Erythroblast (primary cell): ENCODE data around the gene IRX2.

ENCODE experiments used
- DNase-seq, 2 experiments: peaks; one replicate each; lab custom pipeline; 2025; lab: John Stamatoyannopoulos, UW
- GATA1 ChIP-seq: IDR thresholded peaks from 2 replicates; pipeline ENCODE4 v1.6.1; 2011; ENCODE audit warnings: low read depth, mild to moderate bottlenecking, control low read depth, low read length, moderate library complexity
- POLR2A ChIP-seq: IDR thresholded peaks from 2 replicates; pipeline ENCODE4 v1.6.1; 2011; ENCODE audit warnings: mild to moderate bottlenecking, low read length

Gene IRX2

DNA sequence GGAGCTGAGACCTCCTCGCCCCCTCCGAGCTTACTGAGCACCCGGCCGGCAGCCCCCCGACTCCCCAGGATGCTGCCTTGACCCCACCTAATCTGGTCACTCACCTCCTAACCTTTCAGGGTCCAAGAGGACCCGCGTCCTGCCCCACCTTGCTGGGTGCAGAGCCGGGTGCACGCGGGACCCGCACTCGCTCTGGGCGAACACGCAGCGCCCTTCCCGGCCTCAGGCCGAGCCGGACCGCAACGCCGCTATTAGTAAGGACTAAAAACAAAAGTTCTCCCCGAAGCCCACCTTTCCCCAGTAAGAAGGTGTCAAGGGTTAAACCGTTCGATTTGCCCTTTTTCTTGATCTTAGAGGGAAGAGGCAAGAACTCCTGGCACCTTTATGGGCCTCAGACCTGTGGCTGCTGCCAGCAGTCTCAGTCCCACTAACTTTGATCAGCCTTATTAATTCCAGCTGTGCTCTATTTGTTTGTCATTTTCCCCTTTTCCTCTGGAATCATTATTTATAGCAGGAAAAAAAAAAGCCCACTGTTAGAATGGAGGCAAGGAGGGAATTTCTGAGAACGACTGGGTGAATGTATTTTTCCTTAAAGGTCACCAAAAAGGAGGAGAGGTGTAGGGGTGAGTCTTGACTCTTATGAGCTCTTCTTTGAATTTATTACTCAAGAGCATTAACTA, 10.5 kb downstream of the IRX2 start:
- TF ChIP-seq POLR2A, result no peak
- no peak for TF ChIP-seq GATA1
- no peak for DNase-seq

DNA sequence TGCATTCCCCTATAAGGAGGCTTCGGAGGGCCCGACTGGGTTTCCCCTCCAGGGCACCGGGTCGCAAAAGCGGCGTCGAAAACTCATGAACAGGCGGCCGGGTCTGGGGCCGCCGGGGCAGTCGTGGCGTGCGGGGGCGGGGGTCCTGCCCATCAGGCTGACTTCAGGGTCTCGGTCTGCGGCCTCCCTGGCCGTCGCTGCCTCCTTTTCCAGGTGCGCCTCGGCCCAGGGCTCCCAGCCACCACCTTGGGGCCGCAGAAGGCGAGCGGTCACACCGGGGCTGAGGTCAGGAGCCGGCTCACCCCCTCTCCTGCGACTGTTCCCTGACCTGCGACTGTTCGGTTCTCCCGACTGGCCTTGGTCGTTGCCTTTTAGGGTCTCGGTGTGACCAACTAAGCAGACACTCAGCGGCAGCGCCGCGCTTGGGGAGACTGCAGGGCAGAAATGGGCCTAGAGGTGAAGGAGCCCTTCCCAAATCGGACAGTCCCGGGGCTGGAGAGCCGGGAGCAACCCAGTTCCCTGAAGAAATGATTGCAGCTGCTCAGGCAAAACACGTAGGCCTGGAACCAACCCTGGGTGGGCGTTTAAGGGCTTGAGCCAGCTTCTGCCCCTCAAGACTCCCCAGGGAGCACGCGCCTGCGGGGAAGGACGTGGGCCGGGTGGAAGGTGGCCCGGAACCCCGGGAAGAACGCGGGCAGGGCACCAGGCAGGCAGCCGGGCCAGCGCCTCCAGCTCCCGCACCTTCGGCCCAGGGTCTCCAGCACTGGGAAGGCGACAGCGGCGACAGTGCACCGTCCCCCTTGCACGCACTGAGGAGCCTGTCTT, 11.2 kb downstream of the IRX2 start:
- TF ChIP-seq GATA1 (no peak), POLR2A (no peak)
- DNase-seq, result no peak

DNA sequence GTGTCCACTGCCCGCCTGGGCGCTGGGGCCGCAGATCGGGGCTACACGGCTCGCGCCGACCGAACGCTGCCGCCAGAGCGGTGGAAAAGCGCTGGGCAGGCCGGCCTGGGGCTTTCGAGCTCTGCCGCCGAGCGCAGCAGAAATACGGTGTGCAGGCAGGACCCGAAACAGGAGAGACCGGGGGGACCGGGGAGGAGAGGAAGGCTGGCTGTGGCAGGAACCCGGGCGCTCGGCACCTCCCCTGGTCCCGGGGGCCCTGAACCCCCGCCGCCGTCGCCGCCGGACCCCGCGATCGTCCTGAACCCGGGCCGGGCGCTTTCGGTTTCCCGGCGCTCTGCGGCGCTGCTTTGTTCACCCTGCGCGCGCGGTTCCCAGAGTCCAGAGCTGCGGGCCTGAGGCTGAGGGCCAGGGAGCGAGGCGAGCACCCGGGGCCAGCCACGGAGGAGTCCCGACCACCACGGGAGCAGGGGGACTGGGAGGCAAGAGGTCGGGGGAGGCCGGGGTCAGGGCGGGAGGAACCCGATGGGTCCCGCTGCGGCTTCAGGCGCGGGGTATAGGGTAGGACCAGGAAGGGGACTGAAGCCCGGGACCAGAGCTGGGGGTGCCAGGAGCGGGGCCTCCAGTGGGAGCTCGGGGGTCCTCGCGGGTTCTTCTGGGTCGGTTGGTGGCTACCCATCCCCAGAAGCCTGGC, 12.0 kb downstream of the IRX2 start:
- TF ChIP-seq GATA1 (no peak), POLR2A (no peak)
- DNase-seq, result no peak

DNA sequence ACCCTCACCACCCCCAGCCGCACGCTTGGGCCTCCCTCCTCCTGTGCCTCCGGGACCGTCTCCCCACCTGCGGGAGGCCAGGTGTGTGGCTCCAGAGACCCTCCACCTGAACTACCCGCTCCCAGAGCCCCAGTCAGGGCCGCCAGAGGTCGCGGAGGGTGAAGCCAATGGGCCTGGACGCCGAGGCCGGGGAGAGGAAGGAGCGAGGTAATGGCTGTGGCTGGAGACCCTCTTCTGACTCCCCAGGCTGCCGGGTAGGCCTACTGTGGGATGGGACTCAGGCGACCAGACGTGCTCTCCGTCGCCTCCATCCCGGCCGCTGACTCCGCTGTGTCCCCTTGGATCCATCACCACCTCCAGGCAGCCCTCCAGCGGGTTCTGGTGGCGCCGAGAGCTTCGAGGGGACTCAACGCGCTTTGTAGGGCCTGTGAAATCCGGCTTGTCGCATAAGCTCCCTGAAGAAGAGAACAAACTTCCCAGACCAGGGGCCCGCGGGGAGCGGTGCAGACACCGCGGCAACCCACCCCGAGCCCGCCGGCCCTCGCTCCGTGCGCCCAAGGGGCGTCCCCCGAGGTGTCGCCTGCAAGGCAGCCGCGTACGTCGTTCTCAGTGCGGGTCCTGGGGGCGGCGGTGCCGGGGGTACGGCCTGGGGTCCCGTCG, 12.6 kb downstream of the IRX2 start:
- no peak for TF ChIP-seq POLR2A
- no peak for TF ChIP-seq GATA1
- no peak for DNase-seq

DNA sequence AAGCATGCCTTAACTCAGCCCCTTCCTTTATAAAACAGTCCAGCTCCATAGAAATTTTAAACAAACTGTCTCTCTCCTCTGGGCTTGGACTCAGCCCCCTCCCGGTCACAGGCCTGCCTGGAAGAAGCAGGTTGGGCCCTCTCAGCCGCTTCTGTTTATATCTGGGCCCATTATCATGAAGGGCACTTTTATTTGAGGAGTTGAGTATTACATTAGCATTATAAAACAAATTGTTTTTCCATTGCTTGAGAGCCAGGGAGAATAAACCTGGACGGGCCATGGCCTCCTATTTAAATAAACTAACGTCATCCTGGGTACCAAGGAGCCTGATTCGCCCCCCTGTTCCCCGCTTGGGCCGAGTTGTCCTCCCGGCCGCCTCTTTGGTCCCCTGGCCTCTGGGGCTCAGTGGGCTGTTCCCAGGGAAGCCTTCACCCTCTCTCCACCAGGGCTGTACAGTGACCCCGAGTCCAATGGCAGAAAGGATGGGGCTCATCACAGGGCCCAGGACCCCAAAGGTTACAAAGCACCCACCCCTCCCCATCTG, 13.2 kb downstream of the IRX2 start:
- DNase-seq, result no peak
- no peak for TF ChIP-seq GATA1
- no peak for TF ChIP-seq POLR2A

DNA sequence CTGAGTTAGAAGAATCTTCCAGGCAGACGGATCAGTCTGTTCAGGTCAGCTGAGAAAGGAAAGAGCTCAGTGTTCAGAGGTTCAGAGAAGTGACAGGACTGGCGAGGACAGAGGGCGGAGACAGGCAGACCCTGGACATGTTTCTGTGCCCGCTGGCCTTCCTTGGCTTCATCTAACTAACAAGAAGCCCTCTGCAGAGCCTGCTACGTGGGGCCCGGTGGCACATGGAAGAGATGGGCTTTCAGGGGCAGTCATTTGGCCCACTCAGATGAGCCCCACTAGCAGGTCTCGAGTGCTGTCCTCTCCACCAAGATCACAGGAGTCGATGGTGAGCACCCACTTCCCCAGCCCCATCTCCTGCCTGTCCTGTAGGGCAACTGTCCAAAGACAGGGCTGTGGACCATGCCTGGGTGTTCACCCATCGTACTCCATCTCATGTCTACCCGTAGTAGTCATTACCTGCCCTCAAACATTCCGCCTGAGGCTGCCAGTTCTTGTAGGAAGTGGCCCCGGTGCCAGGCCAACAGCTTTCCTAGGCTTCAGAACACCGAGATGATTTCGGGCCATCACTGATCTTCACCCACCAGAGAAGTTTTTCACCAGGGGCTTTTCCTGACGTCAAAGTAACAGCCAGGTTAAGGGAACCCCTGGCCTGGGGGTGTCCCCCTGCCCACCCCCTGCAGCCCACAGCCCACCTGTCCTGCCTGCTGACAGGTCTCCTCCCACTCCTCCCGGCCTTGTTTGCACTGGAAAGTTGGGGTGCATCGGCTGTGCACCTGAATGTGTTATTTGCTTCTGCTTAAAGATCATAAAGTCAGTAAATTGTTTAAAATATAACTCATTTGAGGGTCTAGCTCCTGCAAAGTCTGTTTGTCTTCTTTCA, 14.0 kb downstream of the IRX2 start:
- no peak for DNase-seq
- no peak for TF ChIP-seq GATA1
- no peak for TF ChIP-seq POLR2A

DNA sequence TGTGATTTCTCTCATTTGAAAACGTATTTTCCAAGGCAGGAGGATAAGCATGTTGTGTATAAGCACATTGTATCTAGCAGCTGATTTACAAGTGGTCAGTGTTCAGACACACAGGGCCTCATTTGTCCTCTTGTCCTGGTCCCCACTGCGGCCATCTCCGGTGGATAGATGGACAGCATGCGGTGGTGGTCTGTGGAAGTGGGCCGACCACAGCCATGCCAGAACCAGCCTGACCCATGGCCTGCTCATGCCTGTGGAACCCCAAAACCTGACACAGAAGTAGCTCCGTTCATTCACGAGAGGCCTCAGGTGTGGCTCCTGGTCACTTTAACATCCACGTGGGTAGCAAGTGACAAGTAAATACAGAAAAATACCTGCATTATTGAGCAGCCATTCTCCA, 14.6 kb downstream of the IRX2 start:
- no peak for DNase-seq
- TF ChIP-seq POLR2A, result no peak
- no peak for TF ChIP-seq GATA1

DNA sequence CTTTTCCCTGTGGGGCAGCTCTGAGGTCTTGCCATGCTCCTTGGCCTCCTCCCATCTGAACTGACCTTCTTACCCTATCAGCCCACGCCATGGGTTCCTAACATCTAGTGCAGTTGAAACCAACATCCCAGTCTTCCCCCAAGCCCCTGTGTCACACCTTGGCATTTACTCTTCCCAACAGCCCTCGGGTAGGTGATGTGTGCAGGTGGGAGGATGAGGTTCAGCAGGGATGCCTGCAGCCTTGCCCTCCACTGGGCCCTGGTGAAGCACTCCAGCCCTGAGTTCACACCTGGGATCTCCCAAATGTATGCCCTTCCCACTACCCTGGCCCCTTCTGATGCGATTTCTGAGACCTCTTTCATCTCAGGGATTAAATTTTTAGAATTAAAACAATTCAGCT, 15.5 kb downstream of the IRX2 start:
- no peak for DNase-seq
- TF ChIP-seq POLR2A (no peak), GATA1 (no peak)

DNA sequence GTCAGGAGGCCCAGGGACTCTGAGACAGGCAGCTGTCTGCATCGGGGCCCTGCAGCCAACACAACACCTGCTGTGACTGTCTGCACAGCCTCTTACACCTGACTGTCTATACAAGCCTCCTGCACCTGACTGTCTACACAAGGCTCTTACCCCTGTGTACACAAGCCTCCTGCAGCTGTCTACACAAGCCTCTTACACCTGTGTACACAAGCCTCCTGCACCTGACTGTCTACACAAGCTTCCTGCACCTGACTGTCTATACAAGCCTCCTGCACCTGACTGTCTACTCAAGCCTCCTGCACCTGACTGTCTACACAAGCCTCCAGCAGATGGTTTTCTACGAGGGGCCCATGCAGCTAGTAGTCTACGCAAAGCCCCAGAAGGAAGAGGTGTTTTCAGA, 18.6 kb downstream of the IRX2 start:
- no peak for DNase-seq
- TF ChIP-seq POLR2A (no peak), GATA1 (no peak)

DNA sequence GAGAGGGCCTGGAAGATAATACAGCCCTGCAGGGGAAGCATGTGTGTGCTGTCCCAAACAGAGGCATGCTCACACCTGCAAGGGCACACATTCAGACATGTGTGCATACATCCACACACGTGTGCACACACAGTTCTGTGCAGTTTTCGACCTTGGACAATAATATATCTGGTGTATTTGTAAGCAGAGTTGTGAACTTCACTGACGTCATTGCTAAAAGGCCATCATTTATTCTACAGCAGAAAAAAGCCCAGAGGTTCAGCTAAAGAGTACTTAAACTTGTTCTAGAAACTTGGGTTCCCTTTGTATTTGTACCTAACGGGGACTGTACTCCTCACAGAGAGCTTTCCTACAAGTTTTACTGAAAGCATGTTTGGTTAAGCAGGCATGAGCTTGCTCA, 19.5 kb downstream of the IRX2 start:
- no peak for TF ChIP-seq GATA1
- TF ChIP-seq POLR2A, result no peak

DNA sequence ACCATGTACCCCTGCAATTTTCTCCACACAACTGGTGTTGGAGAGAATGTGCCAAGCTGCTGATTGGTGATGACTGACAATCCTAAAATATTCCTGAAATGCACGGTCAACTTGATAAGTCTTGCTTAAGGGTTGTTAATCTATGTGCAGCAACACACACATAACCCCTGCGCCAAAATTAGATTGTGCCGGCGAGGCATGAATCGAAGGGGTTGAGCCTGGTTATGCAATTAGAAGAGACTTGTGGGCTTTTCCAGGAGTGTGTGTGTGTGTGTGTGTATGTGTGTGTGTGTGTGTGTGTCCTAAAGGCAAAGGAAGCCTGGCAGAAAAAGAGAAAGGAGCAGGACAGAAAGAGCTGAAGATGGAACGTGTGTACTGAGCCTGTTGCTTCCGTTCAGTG, 22.3 kb downstream of the IRX2 start:
- DNase-seq, result no peak
- no peak for TF ChIP-seq GATA1

More for the DNA sequence above, 19.5 kb downstream of the IRX2 start:
- DNase-seq, result no peak

DNA sequence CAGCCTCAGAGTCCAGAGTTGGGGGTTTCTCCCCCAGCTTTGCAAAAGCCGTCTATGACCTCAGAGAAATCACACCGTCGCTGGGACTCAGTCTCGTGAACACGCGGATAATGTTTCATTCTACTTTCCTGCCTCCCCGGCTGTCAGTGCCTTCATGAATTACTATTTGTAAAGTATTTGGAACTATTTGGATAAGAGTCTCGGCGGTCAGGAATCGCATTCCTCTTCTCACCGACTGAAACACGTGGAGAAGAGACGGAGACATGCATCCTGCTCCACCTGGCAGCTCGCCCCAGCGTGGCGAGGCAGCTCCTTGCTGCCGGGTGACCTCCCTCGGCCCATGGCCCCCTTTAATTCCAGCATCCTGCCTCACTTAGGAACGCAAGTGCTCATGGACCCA, 23.9 kb downstream of the IRX2 start:
- DNase-seq, result no peak
- no peak for TF ChIP-seq POLR2A
- TF ChIP-seq GATA1, result no peak
